Right atrium auricular region (tissue), 2 donors: ENCODE measurements around the gene ZNF253. TPM values are rescaled to one million over a fixed set of nuclear protein-coding genes. Genes with fewer than 3 reads are reported as not detected.
A peak's percentile ranks its signal among the peaks of the same experiment; 100 is the strongest.
"Not testable (repeated sequence)": the region's sequence is repeated elsewhere in the genome, so short reads cannot be mapped to it uniquely, and the experiment has no call there.

ENCODE experiments used
- DNase-seq: peaks from one replicate; pipeline ENCODE4 v3.0.0-alpha.2; 2019; ENCODE audit warnings: low spot score
- H3K27ac ChIP-seq, 2 donors: fragments of 200-600 bp; sonication (generic); 1 replicate in 1 of 2; 2 replicates in 1 of 2; pipeline ENCODE4 v1.5.1; 2016 to 2019
- H3K27me3 ChIP-seq, 2 donors: fragments of 200-600 bp; sonication (generic); one replicate each; pipeline versions ENCODE4 v1.5.1 to v1.6.0; 2017 to 2019
- H3K36me3 ChIP-seq: fragments of 200-600 bp; sonication (generic); one replicate; pipeline ENCODE4 v1.5.1; 2016
- H3K4me1 ChIP-seq, 2 donors: fragments of 200-600 bp; sonication (generic); one replicate each; pipeline versions ENCODE4 v1.5.1 to v1.6.0; 2017 to 2019
- H3K4me3 ChIP-seq, 2 donors: fragments of 200-600 bp; sonication (generic); 1 replicate in 1 of 2; 2 replicates in 1 of 2; pipeline ENCODE4 v1.5.1; 2017 to 2019; ENCODE audit warnings: mild to moderate bottlenecking in 1 of 2, moderate library complexity in 1 of 2
- H3K9me3 ChIP-seq, 2 donors: fragments of 200-600 bp; sonication (generic); one replicate each; pipeline ENCODE4 v1.5.1; 2019
- CTCF ChIP-seq, 2 donors: fragments of 200-600 bp; sonication (generic); IDR thresholded peaks; one replicate each; pipeline ENCODE4 v1.5.1; 2019; ENCODE audit warnings: antibody characterized with exemption in 2 of 2
- total RNA-seq, 2 donors: library from RNA; depleted of rRNA; stranded (reverse); fragments of >200 nt; gene quantifications; one replicate each; pipeline ENCODE4 v1.1.0, GENCODE V29; 2016

The ZNF253 gene
- total RNA-seq, 2 donors from 2014 or later = 5.0 to 6.6 TPM

- H3K36me3 ChIP-seq = peaks cover 30% of the 10 kb centered on the region
- no peaks in the 10 kb centered on the region for H3K27me3 ChIP-seq
- TF ChIP-seq CTCF (IDR thresholded peaks at IDR 0.05) = no peak
- no peaks in the 10 kb centered on the region for H3K4me1 ChIP-seq
- no peaks in the 10 kb centered on the region for H3K9me3 ChIP-seq
- DNase-seq = no peak
- no peak overlapping the region for H3K4me3 ChIP-seq
- H3K27ac ChIP-seq = no peak overlapping the region
Observed at GRCh38 chr19:19877724-19878123, 12.0 kb downstream of the ZNF253 start.

DNA sequence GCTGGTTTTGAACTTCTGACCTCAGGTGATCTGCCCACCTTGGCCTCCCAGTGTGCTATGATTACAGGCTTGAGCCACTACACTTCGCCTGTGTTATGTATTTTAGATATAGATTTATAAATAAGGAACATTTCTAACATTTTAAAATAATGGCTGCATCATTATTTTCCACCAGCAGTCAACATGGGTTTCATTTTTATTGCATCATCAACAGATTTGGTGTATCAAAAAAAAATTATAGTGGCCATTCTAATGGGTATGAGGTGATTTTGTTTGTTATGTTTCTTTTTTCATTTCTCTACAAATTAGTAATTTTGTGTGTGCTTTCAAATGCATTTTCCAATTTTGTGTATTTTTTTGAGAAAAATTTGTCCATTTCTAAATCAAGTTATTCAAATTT lies 18.9 kb downstream of the ZNF253 start:
- no peak for DNase-seq
- Histone ChIP-seq H3K9me3 (peaks cover 0 to 17% of the 10 kb centered on the region in 2 donors), H3K4me3 (no peak overlapping the region), H3K4me1 (no peaks in the 10 kb centered on the region), H3K36me3 (peaks cover 32% of the 10 kb centered on the region), H3K27me3 (no peaks in the 10 kb centered on the region), H3K27ac (no peak overlapping the region)
- no peak for TF ChIP-seq CTCF (IDR thresholded peaks at IDR 0.05)

- Histone ChIP-seq H3K9me3 (peaks cover 14 to 88% of the 10 kb centered on the region in 2 donors), H3K36me3 (peaks cover 32% of the 10 kb centered on the region)
- H3K27me3 ChIP-seq, H3K27ac ChIP-seq, H3K4me1 ChIP-seq, DNase-seq, H3K4me3 ChIP-seq: not testable (repeated sequence)
Observed at GRCh38 chr19:19892055-19892941, 26.6 kb downstream of the ZNF253 start.

DNA sequence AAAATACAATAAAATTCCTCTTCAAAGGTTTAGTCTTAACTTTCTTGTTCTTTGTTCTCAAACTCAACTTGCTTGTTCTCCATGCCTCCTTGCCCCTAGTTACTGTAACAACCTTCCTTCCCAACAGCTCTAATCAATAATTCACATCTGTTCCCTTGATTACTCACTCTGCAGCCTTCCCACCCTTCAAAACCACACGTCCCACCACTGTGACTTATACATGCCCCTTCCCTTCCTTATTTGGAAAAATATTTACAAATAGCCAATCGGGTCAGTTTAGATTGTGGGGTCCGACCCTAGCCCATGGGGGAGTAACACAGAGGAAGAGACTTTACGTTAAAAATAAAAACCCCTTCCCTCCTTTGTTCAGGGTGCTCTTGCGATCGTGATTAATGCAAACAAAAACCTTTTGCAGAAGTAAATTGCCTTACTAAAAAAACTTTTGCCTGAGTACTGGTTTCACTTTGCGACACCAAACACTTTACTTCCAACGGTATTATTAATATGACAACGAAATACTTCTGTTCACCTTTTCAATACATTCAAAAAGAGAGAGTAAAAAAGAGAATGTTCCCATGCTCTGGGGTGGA lies 34.6 kb downstream of the ZNF253 start:
- H3K4me3 ChIP-seq = peak overlapping the region; percentile 57 to 77
- no peaks in the 10 kb centered on the region for H3K36me3 ChIP-seq
- no peak for DNase-seq
- no peak for TF ChIP-seq CTCF (IDR thresholded peaks at IDR 0.05)
- H3K27me3 ChIP-seq = no peaks in the 10 kb centered on the region
- H3K27ac ChIP-seq = peak overlapping the region; percentile 86 to 89
- H3K9me3 ChIP-seq = peaks cover 0 to 15% of the 10 kb centered on the region in 2 donors
- H3K4me1 ChIP-seq = peaks cover 0 to 7% of the 10 kb centered on the region in 2 donors

- H3K4me3 ChIP-seq = peak within 1 kb of the TSS; percentile 57 to 77
- DNase-seq = peak; percentile 99
- no peaks in the 10 kb centered on the region for H3K36me3 ChIP-seq
- H3K27ac ChIP-seq = peak within 1 kb of the TSS; percentile 86 to 89
- peaks cover 0 to 10% of the 10 kb centered on the region in 2 donors for H3K9me3 ChIP-seq
- H3K4me1 ChIP-seq = peaks cover 0 to 7% of the 10 kb centered on the region in 2 donors
- no peaks in the 10 kb centered on the region for H3K27me3 ChIP-seq
- TF ChIP-seq CTCF (IDR thresholded peaks at IDR 0.05) = no peak
Observed at GRCh38 chr19:19900729-19901444, 35.2 kb downstream of the ZNF253 start, which contains the start of gene ZNF93. Gene ZNF93, plus strand, starts transcription at chr19:19900946. Its CDS starts 143 bp downstream, at chr19:19901089.

DNA sequence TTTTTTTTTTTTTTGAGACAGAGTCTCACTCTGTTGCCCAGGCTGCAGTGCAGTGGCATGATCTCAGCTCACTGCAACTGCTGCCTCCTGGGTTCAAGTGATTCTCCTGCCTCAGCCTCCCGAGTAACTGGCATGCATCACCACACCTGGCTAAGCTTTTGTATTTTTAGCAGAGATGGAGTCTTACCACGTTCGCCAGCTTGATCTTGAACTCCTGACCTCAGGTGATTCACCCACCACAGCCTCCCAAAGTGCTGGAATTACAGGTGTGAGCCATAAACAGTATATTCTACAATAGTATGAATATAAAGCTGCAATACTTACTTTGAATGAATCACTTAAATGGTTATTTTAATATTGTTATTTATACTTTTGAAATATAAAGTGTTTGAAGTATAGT lies 41.9 kb downstream of the ZNF253 start:
- not testable (repeated sequence) for H3K4me3 ChIP-seq, H3K27me3 ChIP-seq, DNase-seq, H3K27ac ChIP-seq, H3K36me3 ChIP-seq, H3K9me3 ChIP-seq, H3K4me1 ChIP-seq
